H9 (cell line): ENCODE results near the gene RAPGEF3. TPM values are rescaled to one million over a fixed set of nuclear protein-coding genes. Genes with fewer than 3 reads are reported as not detected.

Experiments
- DNase-seq: peaks from one replicate; pipeline ENCODE4 v3.0.0-alpha.2; 2017
- H2AFZ ChIP-seq: one replicate; pipeline ENCODE4 v1.6.1; 2013; ENCODE audit warnings: mild to moderate bottlenecking, low read length, control low read depth, moderate library complexity
- H2AK5ac ChIP-seq: 2 replicates; pipeline ENCODE4 v1.6.1; 2013; ENCODE audit warnings: low read length, control low read depth, mixed read lengths; ENCODE audit not compliant: insufficient read length
- H2BK120ac ChIP-seq: one replicate; pipeline ENCODE4 v1.6.1; 2013; ENCODE audit warnings: low read depth, mild to moderate bottlenecking, low read length, control low read depth, inconsistent platforms; ENCODE audit not compliant: poor library complexity, severe bottlenecking
- H2BK12ac ChIP-seq: 2 replicates; pipeline ENCODE4 v1.6.1; 2013; ENCODE audit warnings: low read length, control low read depth, mixed read lengths, low read depth; ENCODE audit not compliant: insufficient read length
- H2BK15ac ChIP-seq: 2 replicates; pipeline ENCODE4 v1.6.1; 2013; ENCODE audit warnings: low read depth, low read length, control low read depth
- H2BK20ac ChIP-seq: one replicate; pipeline ENCODE4 v1.6.1; 2013; ENCODE audit warnings: low read depth, mild to moderate bottlenecking, low read length, control low read depth, inconsistent platforms; ENCODE audit not compliant: poor library complexity, severe bottlenecking
- H2BK5ac ChIP-seq: 2 replicates; pipeline ENCODE4 v1.6.1; 2013; ENCODE audit warnings: low read length, control low read depth, mixed read lengths; ENCODE audit not compliant: insufficient read length
- H3K14ac ChIP-seq: 2 replicates; pipeline ENCODE4 v1.6.1; 2013; ENCODE audit warnings: low read length, control low read depth; ENCODE audit not compliant: insufficient read depth
- H3K18ac ChIP-seq: 2 replicates; pipeline ENCODE4 v1.6.1; 2013; ENCODE audit warnings: low read depth, mild to moderate bottlenecking, mixed read lengths, low read length, control low read depth; ENCODE audit not compliant: insufficient read length
- H3K23ac ChIP-seq: 2 replicates; pipeline ENCODE4 v1.6.1; 2013; ENCODE audit warnings: low read length, control low read depth, mixed read lengths, low read depth; ENCODE audit not compliant: insufficient read length
- H3K23me2 ChIP-seq: 2 replicates; pipeline ENCODE4 v1.6.1; 2013; ENCODE audit warnings: low read depth, mild to moderate bottlenecking, mixed read lengths, low read length, control low read depth; ENCODE audit not compliant: insufficient read length, poor library complexity, severe bottlenecking
- H3K27ac ChIP-seq: 2 replicates; pipeline ENCODE4 v1.5.1; 2013; ENCODE audit warnings: low read length, control low read depth, mixed read lengths, low read depth; ENCODE audit not compliant: insufficient read length
- H3K27me3 ChIP-seq: 2 replicates; pipeline ENCODE4 v1.6.1; 2013; ENCODE audit warnings: low read length, control low read depth, inconsistent platforms; ENCODE audit not compliant: insufficient read depth
- H3K4ac ChIP-seq: 2 replicates; pipeline ENCODE4 v1.6.1; 2013; ENCODE audit warnings: low read depth, mild to moderate bottlenecking, control low read depth, inconsistent platforms, low read length, moderate library complexity
- H3K4me1 ChIP-seq: 2 replicates; pipeline ENCODE4 v1.6.1; 2013; ENCODE audit warnings: low read length, control low read depth, inconsistent platforms; ENCODE audit not compliant: insufficient read depth
- H3K4me2 ChIP-seq: 2 replicates; pipeline ENCODE4 v1.6.1; 2013; ENCODE audit warnings: low read length, control low read depth, mixed read lengths; ENCODE audit not compliant: insufficient read length, insufficient read depth
- H3K56ac ChIP-seq: 2 replicates; pipeline ENCODE4 v1.6.1; 2013; ENCODE audit warnings: low read depth, mild to moderate bottlenecking, mixed read lengths, low read length, control low read depth; ENCODE audit not compliant: insufficient read length
- H3K79me1 ChIP-seq: 2 replicates; pipeline ENCODE4 v1.6.1; 2013; ENCODE audit warnings: low read depth, mild to moderate bottlenecking, moderate library complexity, low read length, control low read depth, inconsistent platforms; ENCODE audit not compliant: insufficient read depth, poor library complexity, severe bottlenecking
- H3K79me2 ChIP-seq: 2 replicates; pipeline ENCODE4 v1.6.1; 2013; ENCODE audit warnings: low read length, control low read depth, inconsistent platforms; ENCODE audit not compliant: insufficient read depth
- H3K9ac ChIP-seq: 2 replicates; pipeline ENCODE4 v1.6.1; 2013; ENCODE audit warnings: low read length, control low read depth, mixed read lengths; ENCODE audit not compliant: insufficient read length; ENCODE audit errors: extremely low read depth
- H3K9me3 ChIP-seq: one replicate; pipeline ENCODE4 v1.6.1; 2013; ENCODE audit warnings: low read depth, low read length, inconsistent platforms; ENCODE audit not compliant: control insufficient read depth
- H3T11ph ChIP-seq: one replicate; pipeline ENCODE4 v1.6.1; 2013; ENCODE audit warnings: mild to moderate bottlenecking, low read length, control low read depth, inconsistent platforms
- H4K20me1 ChIP-seq: one replicate; pipeline ENCODE4 v1.6.1; 2013; ENCODE audit not compliant: control insufficient read depth, insufficient read length, insufficient read depth
- H4K5ac ChIP-seq: 2 replicates; pipeline ENCODE4 v1.6.1; 2013; ENCODE audit warnings: low read depth, mild to moderate bottlenecking, mixed read lengths, low read length, control low read depth; ENCODE audit not compliant: insufficient read length
- H4K8ac ChIP-seq: replicated peaks from 2 replicates; pipeline ENCODE4 v1.6.1; 2013; ENCODE audit warnings: low read length, control low read depth, mixed read lengths, low read depth; ENCODE audit not compliant: insufficient read length
- H4K91ac ChIP-seq: 2 replicates; pipeline ENCODE4 v1.6.1; 2013; ENCODE audit warnings: low read depth, mild to moderate bottlenecking, moderate library complexity, mixed read lengths, low read length, control low read depth; ENCODE audit not compliant: insufficient read length
- H3K27ac Mint-ChIP-seq, 3 experiments: 2 replicates in 2 of 3; 3 replicates in 1 of 3; pipeline ENCODE4 v1.8.0; 2020 to 2021; ENCODE audit warnings: mixed read lengths in 3 of 3, mild to moderate bottlenecking in 1 of 3, moderate library complexity in 1 of 3
- H3K27me3 Mint-ChIP-seq: 2 replicates; pipeline ENCODE4 v1.8.0; 2021; ENCODE audit warnings: low read depth, mild to moderate bottlenecking, moderate library complexity, mixed read lengths
- H3K36me3 Mint-ChIP-seq, 3 experiments: 2 replicates in 2 of 3; 3 replicates in 1 of 3; pipeline ENCODE4 v1.8.0; 2020 to 2021; ENCODE audit warnings: low read depth in 3 of 3, mixed read lengths in 3 of 3; ENCODE audit not compliant: insufficient read depth in 1 of 3
- H3K4me1 Mint-ChIP-seq, 2 experiments: 2 replicates each; pipeline ENCODE4 v1.8.0; 2020; ENCODE audit warnings: mixed read lengths in 2 of 2
- H3K4me3 Mint-ChIP-seq, 2 experiments: 2 replicates in 1 of 2; 3 replicates in 1 of 2; pipeline ENCODE4 v1.8.0; 2020 to 2021; ENCODE audit warnings: mild to moderate bottlenecking in 2 of 2, mixed read lengths in 2 of 2, moderate library complexity in 1 of 2
- H3K9me3 Mint-ChIP-seq, 2 experiments: 2 replicates in 1 of 2; 3 replicates in 1 of 2; pipeline ENCODE4 v1.8.0; 2020; ENCODE audit warnings: mild to moderate bottlenecking in 2 of 2, mixed read lengths in 2 of 2, moderate library complexity in 1 of 2
- WGBS: extraction: QIAGEN DNeasy Blood & Tissue Kit; methylation state at CpG from one replicate; pipeline ENCODE4 v1.1.7; 2013; ENCODE audit warnings: missing lambda C conversion rate, low lambda C conversion rate, mixed read lengths; ENCODE audit not compliant: insufficient read length; ENCODE audit errors: extremely low coverage; 5-methylcytosine and 5-hydroxymethylcytosine counted together
- total RNA-seq: library from RNA; stranded (reverse); gene quantifications from 2 replicates; pipeline ENCODE4 v1.2.1, GENCODE V29; 2021
- TF ChIP-seq, protein P1 (sequence below): fragments of 200-600 bp; sonication (generic); conservative IDR thresholded peaks from 3 replicates; pipeline ENCODE4 v1.8.0; 2021; ENCODE audit warnings: antibody characterized with exemption, mild to moderate bottlenecking

RAPGEF3 gene
- total RNA-seq, 1 experiment from 2014 or later = 7.4 TPM

- Histone ChIP-seq H4K8ac (no peak overlapping the region), H3K27me3 (no peaks in the 10 kb centered on the region), H3K56ac (no peak overlapping the region), H4K5ac (no peak overlapping the region), H2BK15ac (no peak overlapping the region), H2BK12ac (no peak overlapping the region), H3K27ac (no peak overlapping the region), H3K4me1 (no peaks in the 10 kb centered on the region), H4K91ac (no peak overlapping the region), H2AK5ac (no peak overlapping the region), H3K79me1 (no peaks in the 10 kb centered on the region), H2BK5ac (no peak overlapping the region), H2AFZ (no peak overlapping the region), H3K4me2 (no peak overlapping the region), H2BK20ac (no peak overlapping the region), H3K18ac (no peak overlapping the region), H3K23me2 (no peaks in the 10 kb centered on the region), H3K14ac (no peak overlapping the region; the same call in 1 of the 2 replicates), H3K9me3 (no peaks in the 10 kb centered on the region), H3K9ac (no peak overlapping the region), H3K4ac (no peak overlapping the region), H2BK120ac (no peak overlapping the region), H4K20me1 (no peaks in the 10 kb centered on the region), H3K79me2 (no peaks in the 10 kb centered on the region), H3K23ac (no peak overlapping the region), H3T11ph (no peak overlapping the region)
- Mint-ChIP-seq H3K27me3 (peaks cover 27% of the 10 kb centered on the region), H3K27ac (no peak overlapping the region), H3K4me1 (peaks cover 3 to 4% of the 10 kb centered on the region in 2 experiments), H3K9me3 (no peaks in the 10 kb centered on the region), H3K36me3 (no peaks in the 10 kb centered on the region), H3K4me3 (no peak overlapping the region)
- no peak for DNase-seq
- WGBS = no CpG with 5 or more reads among the region's 5 CpGs
- TF ChIP-seq, protein P1, sequence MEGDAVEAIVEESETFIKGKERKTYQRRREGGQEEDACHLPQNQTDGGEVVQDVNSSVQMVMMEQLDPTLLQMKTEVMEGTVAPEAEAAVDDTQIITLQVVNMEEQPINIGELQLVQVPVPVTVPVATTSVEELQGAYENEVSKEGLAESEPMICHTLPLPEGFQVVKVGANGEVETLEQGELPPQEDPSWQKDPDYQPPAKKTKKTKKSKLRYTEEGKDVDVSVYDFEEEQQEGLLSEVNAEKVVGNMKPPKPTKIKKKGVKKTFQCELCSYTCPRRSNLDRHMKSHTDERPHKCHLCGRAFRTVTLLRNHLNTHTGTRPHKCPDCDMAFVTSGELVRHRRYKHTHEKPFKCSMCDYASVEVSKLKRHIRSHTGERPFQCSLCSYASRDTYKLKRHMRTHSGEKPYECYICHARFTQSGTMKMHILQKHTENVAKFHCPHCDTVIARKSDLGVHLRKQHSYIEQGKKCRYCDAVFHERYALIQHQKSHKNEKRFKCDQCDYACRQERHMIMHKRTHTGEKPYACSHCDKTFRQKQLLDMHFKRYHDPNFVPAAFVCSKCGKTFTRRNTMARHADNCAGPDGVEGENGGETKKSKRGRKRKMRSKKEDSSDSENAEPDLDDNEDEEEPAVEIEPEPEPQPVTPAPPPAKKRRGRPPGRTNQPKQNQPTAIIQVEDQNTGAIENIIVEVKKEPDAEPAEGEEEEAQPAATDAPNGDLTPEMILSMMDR = no peak
These were observed 35.6 kb downstream of the RAPGEF3 start for GRCh38 chr12:47722941-47723631.
